ENCODE data around the gene SLC1A4. TPM values are rescaled to one million over a fixed set of nuclear protein-coding genes. Genes with fewer than 3 reads are reported as not detected.

Gene SLC1A4
- total RNA-seq, 2 donors from 2014 or later, result 24.2 to 33.8 TPM

DNA sequence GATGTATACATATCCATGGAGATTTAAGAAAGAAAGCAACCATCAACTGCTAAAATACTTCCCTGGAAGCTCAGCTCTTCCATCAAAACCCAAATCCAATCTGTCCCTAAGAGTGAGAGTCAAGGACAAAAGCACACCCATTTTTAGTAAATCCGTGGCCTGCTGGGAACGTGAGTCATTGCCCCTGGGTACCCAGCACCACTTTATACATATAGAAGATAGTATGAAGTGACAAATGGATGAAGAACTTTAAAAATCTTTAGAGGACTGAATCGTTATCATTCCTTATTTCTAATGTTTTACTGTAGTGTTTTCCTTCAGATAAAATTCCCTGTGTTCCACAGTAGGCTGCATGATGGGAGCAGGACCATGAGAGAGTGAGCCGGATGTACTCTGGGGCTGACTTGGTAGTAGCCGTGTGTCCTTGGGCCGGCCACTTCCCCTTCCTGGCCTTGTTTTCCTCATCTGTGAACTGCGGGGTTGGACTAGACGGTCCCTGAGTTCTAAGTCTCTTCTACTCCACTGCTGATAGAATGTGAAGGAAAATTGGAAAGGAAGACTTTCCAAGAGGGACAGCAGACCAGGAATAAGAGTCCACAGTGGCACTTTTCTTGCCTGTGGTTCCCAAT is 38.5 kb downstream of the SLC1A4 start:
- ATAC-seq (ENCODE audit: insufficient number of reproducible peaks, low FRiP score, low read depth) (no peak), DNase-seq (ENCODE audit: low spot score) (no peak)
- Histone ChIP-seq H3K9me3 (no peaks in the 10 kb centered on the region), H3K27ac (no peak overlapping the region), H3K36me3 (no peaks in the 10 kb centered on the region), H3K4me1 (ENCODE audit: control insufficient read depth in 1 of 2, low read depth in 2 of 2) (peaks cover 0 to 23% of the 10 kb centered on the region in 2 donors), H3K27me3 (replicated peaks; ENCODE audit: insufficient read depth) (no peaks in the 10 kb centered on the region), H3K4me3 (no peak overlapping the region)
- no peak for TF ChIP-seq CTCF (IDR thresholded peaks at IDR 0.05)

DNA sequence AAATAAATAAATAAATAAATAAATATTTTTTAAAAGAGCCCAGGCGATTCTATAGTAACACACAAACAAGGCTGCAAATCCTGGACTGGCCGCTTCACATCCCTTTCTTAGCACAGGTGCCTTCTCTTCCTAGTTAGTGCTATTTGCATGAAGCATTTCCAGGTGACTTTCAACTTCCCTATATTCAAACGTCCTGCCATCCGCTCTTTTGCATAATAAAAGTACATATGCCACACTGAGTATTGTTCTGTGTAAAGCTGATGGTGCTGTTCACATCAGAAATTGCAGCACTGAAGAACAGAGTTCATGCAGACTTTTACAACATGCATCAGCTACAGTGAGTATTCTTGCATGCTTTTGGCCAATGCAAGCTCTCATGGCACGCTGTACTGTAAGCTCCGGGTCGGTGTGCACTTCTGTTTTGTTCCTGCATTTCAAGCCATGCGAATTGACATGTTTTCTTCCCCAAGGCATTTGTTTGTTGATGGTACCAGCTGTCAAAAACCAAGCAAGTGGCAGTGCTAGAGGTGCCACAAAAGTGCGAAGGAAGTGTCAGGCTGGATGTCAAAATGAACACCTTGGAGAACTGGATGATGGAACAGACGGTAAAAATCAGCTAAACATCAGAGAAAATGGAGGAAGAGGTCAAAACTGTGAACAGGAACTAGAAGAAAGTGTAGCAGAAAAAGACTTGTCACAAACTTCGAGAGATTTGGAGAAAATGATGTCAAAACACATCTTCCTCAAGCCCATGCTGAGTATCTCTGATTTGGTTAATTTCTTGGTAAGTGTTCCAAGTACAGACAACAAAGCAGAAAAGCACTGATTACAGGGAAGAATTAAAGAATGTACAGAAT is 41.5 kb downstream of the SLC1A4 start:
- TF ChIP-seq CTCF (IDR thresholded peaks at IDR 0.05), result no peak
- no peaks in the 10 kb centered on the region for H3K27me3 ChIP-seq (replicated peaks; ENCODE audit: insufficient read depth)
- H3K4me1 ChIP-seq (ENCODE audit: control insufficient read depth in 1 of 2, low read depth in 2 of 2), result peaks cover 0 to 23% of the 10 kb centered on the region in 2 donors

GRCh38 chr2:65031341-65032018 is 42.3 kb downstream of the SLC1A4 start:
- TF ChIP-seq CTCF (IDR thresholded peaks at IDR 0.05), result no peak
- ATAC-seq (ENCODE audit: insufficient number of reproducible peaks, low FRiP score, low read depth) (no peak), DNase-seq (ENCODE audit: low spot score) (no peak)
- no peaks in the 10 kb centered on the region for H3K36me3 ChIP-seq
- no peaks in the 10 kb centered on the region for H3K27me3 ChIP-seq (replicated peaks; ENCODE audit: insufficient read depth)
- no peaks in the 10 kb centered on the region for H3K9me3 ChIP-seq
- H3K27ac ChIP-seq, result peak overlapping the region in 1 of 2 donors; percentile 8
- peaks cover 0 to 23% of the 10 kb centered on the region in 2 donors for H3K4me1 ChIP-seq (ENCODE audit: control insufficient read depth in 1 of 2, low read depth in 2 of 2)
- H3K4me3 ChIP-seq, result peak overlapping the region; percentile 8

More for the DNA sequence above, 41.5 kb downstream of the SLC1A4 start:
- H3K4me3 ChIP-seq, result no peak overlapping the region
- no peaks in the 10 kb centered on the region for H3K36me3 ChIP-seq
- no peaks in the 10 kb centered on the region for H3K9me3 ChIP-seq
- ATAC-seq (ENCODE audit: insufficient number of reproducible peaks, low FRiP score, low read depth) (no peak), DNase-seq (ENCODE audit: low spot score) (no peak)
- H3K27ac ChIP-seq, result no peak overlapping the region

GRCh38 chr2:65032019-65032975 is 43.1 kb downstream of the SLC1A4 start:
- TF ChIP-seq CTCF (IDR thresholded peaks at IDR 0.05), result no peak
- H3K36me3 ChIP-seq, result no peaks in the 10 kb centered on the region
- peak overlapping the region; percentile 8 for H3K4me3 ChIP-seq
- H3K27me3 ChIP-seq (replicated peaks; ENCODE audit: insufficient read depth), result no peaks in the 10 kb centered on the region
- peak overlapping the region in 1 of 2 donors; percentile 8 for H3K27ac ChIP-seq
- peaks cover 0 to 23% of the 10 kb centered on the region in 2 donors for H3K4me1 ChIP-seq (ENCODE audit: control insufficient read depth in 1 of 2, low read depth in 2 of 2)
- DNase-seq (ENCODE audit: low spot score) (no peak), ATAC-seq (ENCODE audit: insufficient number of reproducible peaks, low FRiP score, low read depth) (no peak)
- H3K9me3 ChIP-seq, result no peaks in the 10 kb centered on the region
